ENCODE results near the gene HEYL.

DNA sequence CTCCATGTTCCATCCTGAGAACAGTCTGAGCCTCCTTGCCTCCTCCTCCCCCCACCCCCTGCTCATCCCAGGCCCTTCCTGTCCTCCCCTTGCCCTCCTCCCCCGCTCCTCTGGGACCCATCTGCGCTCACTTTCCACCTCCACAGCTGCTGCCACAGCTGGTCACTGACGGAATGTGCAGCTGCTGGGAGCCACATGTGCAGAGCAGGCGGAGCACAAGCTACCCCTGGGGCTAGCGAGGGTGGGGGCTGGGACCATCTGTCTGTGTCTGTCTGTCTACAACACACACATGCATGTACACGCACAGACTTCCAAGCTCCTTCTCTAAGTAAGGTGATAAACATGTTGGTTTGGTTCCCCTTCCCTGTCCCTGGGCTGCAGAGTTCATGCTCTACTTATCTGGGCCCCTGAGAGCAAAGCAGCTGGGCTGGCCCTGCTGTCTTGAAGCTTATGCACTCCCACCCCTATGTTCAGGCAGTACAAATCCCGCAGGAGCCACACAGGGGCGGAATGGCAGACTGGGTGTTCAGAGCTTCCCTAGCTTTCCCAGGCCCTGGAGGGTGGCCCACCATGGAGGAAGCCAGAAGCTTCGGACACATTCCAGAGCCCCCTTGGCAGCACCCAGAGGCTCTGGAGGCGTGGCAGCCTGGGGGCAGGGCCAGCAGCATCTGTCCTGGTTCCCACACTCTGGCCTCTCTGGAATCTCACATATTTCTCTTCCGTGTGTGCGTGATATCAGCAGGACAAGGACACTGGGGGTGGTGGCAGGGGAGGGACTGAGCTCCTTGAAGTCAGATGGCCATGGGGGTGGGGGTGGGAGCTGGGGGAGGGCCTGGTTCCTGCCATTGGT lies 7.0 kb upstream of the HEYL start:
- TF ChIP-seq CTCF (IDR thresholded peaks at IDR 0.05; ENCODE audit: low read depth, low read length, poor library complexity, severe bottlenecking), result no peak
- TF ChIP-seq EZH2phosphoT487 (IDR thresholded peaks at IDR 0.05; ENCODE audit: borderline replicate concordance, low read length), result no peak
